HG02759 (cell line): Measurements from ENCODE around the gene EFCAB6.
"Not testable (repeated sequence)": the region's sequence is repeated elsewhere in the genome, so short reads cannot be mapped to it uniquely, and the experiment has no call there.

ENCODE experiments used
- ATAC-seq: cut with Tn5 transposase; IDR thresholded peaks from one replicate; pipeline ENCODE4 v1.9.1; 2021; ENCODE audit warnings: mild to moderate bottlenecking, moderate library complexity; ENCODE audit not compliant: unreplicated experiment

The EFCAB6 gene

GRCh38 chr22:43720716-43721115 lies 91.4 kb downstream of the EFCAB6 start:
- ATAC-seq = no peak

GRCh38 chr22:43714104-43714503 lies 98.0 kb downstream of the EFCAB6 start:
- ATAC-seq = no peak

- ATAC-seq = no peak
Measured at GRCh38 chr22:43711681-43712080, 100.4 kb downstream of the EFCAB6 start.

GRCh38 chr22:43707648-43708047 lies 104.5 kb downstream of the EFCAB6 start:
- no peak for ATAC-seq

- no peak for ATAC-seq
Measured at GRCh38 chr22:43706571-43707328, 105.4 kb downstream of the EFCAB6 start.

- no peak for ATAC-seq
Measured at GRCh38 chr22:43706151-43706550, 106.0 kb downstream of the EFCAB6 start.

GRCh38 chr22:43704051-43704450 lies 108.1 kb downstream of the EFCAB6 start:
- no peak for ATAC-seq

GRCh38 chr22:43698403-43698802 lies 113.7 kb downstream of the EFCAB6 start:
- no peak for ATAC-seq

GRCh38 chr22:43697894-43698293 lies 114.2 kb downstream of the EFCAB6 start:
- no peak for ATAC-seq

- ATAC-seq = no peak
Measured at GRCh38 chr22:43693249-43693648, 118.9 kb downstream of the EFCAB6 start.

GRCh38 chr22:43689356-43689755 lies 122.7 kb downstream of the EFCAB6 start:
- ATAC-seq = no peak

- no peak for ATAC-seq
Measured at GRCh38 chr22:43682851-43683250, 129.3 kb downstream of the EFCAB6 start.

GRCh38 chr22:43681731-43682360 lies 130.3 kb downstream of the EFCAB6 start:
- ATAC-seq = no peak

GRCh38 chr22:43670513-43670912 lies 141.6 kb downstream of the EFCAB6 start:
- no peak for ATAC-seq

GRCh38 chr22:43669190-43669589 lies 142.9 kb downstream of the EFCAB6 start:
- no peak for ATAC-seq

- ATAC-seq = no peak
Measured at GRCh38 chr22:43667656-43668055, 144.4 kb downstream of the EFCAB6 start.

- ATAC-seq = no peak
Measured at GRCh38 chr22:43666457-43666856, 145.6 kb downstream of the EFCAB6 start.

GRCh38 chr22:43658823-43659222 lies 153.3 kb downstream of the EFCAB6 start:
- no peak for ATAC-seq

- not testable (repeated sequence) for ATAC-seq
Measured at GRCh38 chr22:43656581-43656980, 155.5 kb downstream of the EFCAB6 start.

GRCh38 chr22:43654271-43654670 lies 157.8 kb downstream of the EFCAB6 start:
- ATAC-seq = no peak

GRCh38 chr22:43652845-43653244 lies 159.3 kb downstream of the EFCAB6 start:
- no peak for ATAC-seq

- ATAC-seq = no peak
Measured at GRCh38 chr22:43643387-43643786, 168.7 kb downstream of the EFCAB6 start.
